HFF-Myc (cell line): ENCODE results near the gene GOLGA3.
"Not testable (repeated sequence)": the region's sequence is repeated elsewhere in the genome, so short reads cannot be mapped to it uniquely, and the experiment has no call there.

ENCODE experiments used
- DNase-seq: peaks from one replicate; pipeline ENCODE4 v3.0.0-alpha.2; 2011; ENCODE audit warnings: low read depth; ENCODE audit errors: extremely low read depth
- H3K4me3 ChIP-seq: replicated peaks from 2 replicates; pipeline ENCODE4 v1.5.1; 2011; ENCODE audit warnings: low read depth, mild to moderate bottlenecking, control low read depth, low read length
- TF ChIP-seq, protein P1 (sequence below): IDR thresholded peaks from 2 replicates; pipeline ENCODE4 v1.5.1; 2012; ENCODE audit warnings: mild to moderate bottlenecking, low read depth, low read length, control low read depth; ENCODE audit errors: missing control alignments

The GOLGA3 gene

GRCh38 chr12:132853285-132854092 is 24.8 kb upstream of the GOLGA3 start:
- DNase-seq, result no peak
- TF ChIP-seq, protein P1, sequence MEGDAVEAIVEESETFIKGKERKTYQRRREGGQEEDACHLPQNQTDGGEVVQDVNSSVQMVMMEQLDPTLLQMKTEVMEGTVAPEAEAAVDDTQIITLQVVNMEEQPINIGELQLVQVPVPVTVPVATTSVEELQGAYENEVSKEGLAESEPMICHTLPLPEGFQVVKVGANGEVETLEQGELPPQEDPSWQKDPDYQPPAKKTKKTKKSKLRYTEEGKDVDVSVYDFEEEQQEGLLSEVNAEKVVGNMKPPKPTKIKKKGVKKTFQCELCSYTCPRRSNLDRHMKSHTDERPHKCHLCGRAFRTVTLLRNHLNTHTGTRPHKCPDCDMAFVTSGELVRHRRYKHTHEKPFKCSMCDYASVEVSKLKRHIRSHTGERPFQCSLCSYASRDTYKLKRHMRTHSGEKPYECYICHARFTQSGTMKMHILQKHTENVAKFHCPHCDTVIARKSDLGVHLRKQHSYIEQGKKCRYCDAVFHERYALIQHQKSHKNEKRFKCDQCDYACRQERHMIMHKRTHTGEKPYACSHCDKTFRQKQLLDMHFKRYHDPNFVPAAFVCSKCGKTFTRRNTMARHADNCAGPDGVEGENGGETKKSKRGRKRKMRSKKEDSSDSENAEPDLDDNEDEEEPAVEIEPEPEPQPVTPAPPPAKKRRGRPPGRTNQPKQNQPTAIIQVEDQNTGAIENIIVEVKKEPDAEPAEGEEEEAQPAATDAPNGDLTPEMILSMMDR, result no peak
- H3K4me3 ChIP-seq, result no peak overlapping the region

DNA sequence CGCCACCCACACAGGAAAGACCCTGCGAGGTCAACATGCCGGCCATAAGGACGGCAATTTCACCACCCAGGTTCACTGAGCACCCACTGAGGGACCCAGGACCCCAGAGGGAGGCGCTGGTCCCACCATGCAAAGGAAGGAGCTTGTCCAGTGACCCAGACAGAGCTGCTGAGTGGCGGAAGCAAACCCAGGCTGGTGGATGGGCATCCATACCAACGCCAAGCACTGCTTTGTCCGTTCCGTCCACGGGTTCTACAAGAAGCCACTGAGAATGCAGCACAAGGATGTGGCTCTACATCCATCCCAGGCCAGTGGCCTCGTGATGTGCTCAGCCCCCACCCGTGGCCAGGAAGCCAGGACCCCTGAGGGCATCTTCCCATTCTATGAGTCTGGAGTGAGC is 23.8 kb upstream of the GOLGA3 start:
- TF ChIP-seq, protein P1, result no peak
- H3K4me3 ChIP-seq, result no peak overlapping the region
- no peak for DNase-seq

DNA sequence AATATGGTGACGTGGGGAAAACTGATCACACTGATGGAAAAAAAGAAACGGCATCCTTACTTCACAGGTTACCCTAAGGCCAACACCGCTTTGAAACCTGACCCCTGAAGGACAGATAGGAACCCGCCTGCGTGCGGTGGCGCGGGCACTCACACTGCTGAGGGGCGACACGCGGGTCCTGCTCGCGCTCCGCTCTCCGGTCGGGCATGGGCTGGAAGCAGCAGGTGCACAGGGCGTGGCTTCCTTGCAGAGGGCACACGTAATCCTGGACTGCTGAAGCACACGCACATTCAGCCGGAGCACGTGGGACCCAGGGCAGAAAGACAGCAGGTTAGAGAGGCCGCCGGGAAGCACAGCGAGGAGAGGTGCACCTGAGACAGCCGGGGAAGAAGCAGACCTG is 22.8 kb upstream of the GOLGA3 start:
- TF ChIP-seq, protein P1, result no peak
- H3K4me3 ChIP-seq, result no peak overlapping the region
- no peak for DNase-seq

DNA sequence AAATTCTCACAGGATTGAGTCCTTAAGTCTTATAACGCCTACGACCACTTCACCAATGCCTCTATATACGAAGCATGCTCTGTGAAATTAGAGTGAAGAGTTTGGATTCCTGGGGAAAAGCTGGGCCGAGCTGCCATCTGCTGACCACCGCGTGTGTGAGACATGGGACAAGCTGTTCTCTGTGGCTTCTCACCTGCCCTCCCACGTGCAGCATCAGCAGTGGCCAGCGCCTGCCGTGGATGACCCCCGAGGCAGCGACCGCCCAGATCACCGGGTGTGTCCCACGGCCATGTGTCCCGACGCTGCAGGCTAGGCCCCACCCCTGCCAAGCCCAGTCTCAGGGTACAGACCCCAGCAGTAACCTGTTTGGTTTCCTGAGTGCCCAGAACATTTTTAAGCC is 21.6 kb upstream of the GOLGA3 start:
- no peak overlapping the region for H3K4me3 ChIP-seq
- DNase-seq, result no peak
- TF ChIP-seq, protein P1, result no peak

DNA sequence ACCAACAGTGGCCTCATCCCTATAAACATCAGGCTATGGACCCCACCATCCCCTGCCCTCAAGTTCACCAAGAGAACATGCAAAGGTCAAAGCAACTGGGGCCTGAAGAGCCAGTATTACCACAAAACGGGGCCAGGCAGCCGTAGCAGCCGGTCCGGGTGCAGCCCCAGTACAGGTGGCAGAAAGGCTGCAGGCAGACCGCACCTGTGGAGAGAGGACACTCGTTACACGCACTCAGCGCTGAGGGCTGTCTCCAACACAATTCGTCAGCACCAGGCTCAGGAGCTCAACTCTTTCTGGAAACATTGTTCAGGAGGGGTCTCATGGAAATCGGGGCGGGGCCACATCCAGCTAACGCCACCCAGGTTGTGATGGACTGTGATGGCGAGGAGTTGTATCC is 19.9 kb upstream of the GOLGA3 start:
- TF ChIP-seq, protein P1, result no peak
- DNase-seq, result no peak
- no peak overlapping the region for H3K4me3 ChIP-seq

GRCh38 chr12:132847363-132848356 is 19.0 kb upstream of the GOLGA3 start:
- TF ChIP-seq, protein P1, result no peak
- no peak overlapping the region for H3K4me3 ChIP-seq
- no peak for DNase-seq

- H3K4me3 ChIP-seq, DNase-seq: not testable (repeated sequence)
Measured at GRCh38 chr12:132844681-132845080, 16.0 kb upstream of the GOLGA3 start.
